ENCODE data around the gene ULK2.

ULK2 gene

DNA sequence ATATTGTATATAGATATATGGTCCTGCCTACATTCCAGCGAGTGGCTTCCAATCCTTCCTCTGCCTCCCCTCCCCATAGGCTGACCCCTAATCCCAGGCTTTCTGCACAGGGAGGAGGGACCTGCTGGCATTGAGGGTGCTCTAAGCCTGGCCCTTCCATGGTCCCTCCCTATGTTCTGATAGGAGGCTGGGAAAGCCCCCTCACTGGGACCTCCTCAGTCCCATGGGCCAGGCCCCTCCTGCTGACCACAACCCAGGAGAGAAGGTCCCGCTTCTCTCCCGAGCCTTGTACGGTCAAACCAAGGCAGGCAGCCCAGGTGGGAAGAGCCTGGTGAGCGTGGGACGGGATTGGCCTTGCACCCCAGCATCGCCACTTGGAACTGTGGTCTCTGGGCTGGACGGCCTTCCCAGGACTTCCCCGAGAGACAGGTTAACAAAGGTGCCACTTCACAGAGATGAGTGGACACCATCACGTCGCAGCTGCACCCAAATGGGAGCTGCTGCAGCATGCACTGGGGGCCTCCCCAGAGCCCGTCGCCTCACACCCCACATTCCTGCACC lies 120.5 kb downstream of the ULK2 start:
- no peak for DNase-seq (ENCODE audit: low spot score)

DNA sequence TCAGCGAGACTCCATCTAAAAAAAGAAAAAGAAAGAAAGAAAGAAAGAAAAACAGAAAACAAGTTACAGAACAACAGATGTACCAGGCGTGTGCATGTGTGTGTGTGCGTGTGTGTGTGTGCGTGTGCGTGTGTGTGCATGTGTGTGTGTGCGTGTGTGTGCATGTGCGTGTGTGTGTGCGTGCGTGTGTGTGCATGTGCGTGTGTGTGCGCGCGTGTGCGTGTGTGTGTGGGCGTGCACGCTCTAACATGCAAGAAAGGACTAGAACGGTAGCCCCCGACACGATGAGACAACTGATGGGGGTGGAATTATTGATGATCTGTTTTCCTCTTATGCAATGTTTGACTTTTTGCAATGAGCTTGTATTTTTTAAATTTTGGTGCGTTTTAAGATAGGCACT lies 121.2 kb downstream of the ULK2 start:
- DNase-seq (ENCODE audit: low spot score): no peak

DNA sequence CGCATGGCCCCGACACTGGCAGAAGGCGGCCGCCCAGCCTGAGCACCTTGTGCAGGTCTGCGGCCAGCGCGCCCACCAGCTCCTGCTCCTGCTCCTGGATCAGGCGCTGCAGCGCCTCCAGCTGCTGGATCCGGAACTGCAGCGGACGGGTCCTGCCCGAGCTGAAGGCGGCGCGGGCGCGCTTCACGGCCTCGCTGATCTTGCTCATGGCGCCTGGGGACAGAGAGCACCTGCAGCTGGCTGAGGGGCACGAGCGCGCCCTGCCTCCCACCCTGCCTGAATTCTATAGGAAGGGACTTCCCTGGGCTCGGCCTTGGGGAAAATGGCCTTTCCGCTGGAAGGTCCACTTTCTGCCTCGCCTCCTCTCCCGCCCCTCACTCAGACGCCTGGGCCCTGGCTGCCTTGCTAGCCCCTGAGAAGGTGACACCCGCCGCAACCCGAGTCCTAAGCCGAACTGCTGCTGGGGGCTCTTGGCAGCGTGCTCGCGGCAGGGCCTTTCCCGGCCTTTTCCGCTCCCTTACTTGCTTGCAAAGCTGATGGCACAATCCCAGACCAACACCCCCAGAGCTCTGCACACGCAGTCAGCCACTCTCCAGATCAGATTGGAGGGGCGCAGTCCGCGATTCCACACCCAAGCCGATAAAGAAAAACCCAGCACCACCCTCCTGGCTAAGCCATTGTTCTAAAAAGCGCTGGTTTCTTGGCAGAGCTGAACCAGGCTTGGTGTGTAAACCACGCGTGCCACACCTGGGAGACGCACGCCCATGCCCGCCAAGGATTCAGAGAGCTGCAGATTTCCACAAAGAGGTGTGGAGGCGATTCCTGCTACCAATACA lies 122.6 kb downstream of the ULK2 start:
- peak; percentile 77 for DNase-seq (ENCODE audit: low spot score)

DNA sequence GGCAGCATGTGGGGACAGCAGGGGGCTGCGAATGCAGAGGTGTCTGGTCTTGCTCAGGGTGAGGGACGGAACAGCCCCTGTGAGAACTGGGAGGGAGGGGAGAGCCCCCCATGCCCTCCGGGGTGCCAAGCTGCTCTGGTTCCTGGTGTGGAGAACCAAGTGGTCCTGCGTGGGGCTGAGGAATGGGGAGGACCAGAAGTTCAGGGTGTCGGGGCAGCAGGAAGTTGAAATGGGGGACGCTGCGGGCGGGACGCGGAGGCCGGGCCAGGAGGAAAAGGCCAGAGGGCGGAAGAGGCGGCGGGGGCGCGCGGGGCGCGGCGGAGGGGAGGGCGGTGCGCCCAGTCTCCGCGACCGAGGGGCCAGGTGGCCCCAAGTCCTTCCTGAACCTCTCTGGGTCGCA lies 123.2 kb downstream of the ULK2 start:
- DNase-seq (ENCODE audit: low spot score): no peak

DNA sequence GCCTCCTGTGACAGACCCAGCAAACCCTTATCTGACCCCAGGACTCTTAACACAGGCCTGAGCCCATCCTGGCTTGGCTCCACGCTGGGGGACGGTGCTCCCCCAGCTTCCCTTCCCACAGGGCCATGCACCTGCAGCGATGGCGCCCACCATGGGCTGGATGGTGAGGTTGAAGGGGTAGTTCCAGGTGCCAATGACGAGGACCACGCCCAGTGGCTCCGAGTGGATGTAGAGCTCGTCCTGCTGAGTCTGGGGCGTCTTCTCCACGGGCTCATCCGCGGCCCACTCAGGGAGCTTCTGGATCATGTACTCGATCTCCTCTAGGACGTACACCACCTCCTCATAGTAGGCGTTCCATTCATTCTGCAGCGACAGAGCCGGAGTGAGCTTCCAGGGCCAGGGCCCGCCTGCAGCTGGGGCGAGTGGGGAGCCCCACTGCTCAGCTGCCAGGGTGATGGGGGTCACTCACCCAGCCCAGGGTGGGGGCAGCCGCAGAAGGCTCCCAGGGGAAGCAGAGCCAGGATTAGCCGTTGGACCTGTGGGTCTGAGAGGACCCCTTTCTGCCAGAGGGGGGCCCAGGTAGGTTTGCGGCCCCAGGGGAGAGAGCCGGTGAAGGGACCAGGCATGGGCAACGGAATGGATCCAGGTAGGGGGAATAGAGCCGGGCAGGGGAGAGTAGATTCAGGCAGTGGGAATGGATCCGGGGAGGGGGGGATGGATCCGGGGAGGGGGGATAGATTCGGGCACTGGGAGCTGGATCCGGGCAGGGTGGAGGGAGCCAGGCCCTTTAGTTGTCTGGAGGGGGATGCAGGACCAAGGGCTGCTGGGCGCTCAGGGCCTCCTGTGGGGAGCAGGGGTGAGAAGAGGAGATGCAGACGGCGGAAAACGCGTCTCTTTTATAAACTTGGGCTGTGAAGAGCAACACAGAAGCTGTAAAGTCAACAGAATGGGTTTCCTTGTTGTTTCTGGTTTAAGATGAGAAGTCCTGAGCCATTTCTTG lies 124.3 kb downstream of the ULK2 start:
- DNase-seq (ENCODE audit: low spot score): no peak

DNA sequence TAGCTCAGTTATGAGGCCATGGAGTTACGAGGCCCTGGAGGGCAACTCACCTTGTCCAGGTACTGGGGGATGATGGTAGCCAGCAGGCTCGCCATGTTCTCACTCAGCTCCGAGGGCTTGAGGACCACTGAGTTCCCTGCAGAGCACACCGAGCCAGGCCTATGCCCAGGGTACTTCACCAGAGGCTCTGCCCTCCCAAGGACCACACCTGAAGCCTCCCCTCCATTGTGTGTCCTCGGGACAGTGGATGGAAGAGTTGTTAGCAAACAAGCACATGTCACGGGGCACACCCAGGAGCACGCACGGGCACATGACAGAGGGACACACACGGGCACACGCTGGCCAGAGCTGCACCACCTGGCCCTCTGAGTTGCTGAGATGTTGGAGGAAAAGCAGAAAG lies 125.2 kb downstream of the ULK2 start:
- no peak for DNase-seq (ENCODE audit: low spot score)

DNA sequence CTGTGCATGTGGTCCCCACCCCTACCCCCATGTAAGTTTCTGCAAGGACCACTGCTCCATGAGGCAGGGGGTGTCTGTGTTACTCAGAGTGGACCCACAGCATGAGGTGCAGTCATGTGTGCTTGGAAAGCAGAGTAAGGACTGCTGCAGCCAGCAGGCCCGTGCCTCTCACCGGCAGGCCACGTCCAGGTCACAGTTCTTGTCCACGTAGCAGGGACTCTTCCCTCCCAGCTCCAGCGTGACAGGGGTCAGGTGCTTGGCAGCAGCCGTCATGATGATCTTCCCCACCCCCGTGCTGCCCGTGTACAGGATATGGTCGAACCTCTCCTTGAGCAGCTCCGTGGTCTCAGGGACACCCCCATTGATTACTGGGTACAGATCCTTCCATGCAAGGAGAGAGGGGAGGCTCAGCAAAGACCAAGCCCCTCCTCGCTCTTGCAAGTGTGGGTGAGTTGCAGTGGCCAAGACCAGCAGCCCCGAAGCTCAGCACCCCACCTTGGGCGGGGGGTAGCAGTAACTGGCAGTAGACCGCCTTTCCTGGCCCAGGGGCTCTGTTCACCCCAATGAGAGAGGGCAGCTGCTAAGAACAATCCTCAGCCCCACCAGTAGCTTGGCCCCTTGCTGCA lies 125.8 kb downstream of the ULK2 start:
- no peak for DNase-seq (ENCODE audit: low spot score)

DNA sequence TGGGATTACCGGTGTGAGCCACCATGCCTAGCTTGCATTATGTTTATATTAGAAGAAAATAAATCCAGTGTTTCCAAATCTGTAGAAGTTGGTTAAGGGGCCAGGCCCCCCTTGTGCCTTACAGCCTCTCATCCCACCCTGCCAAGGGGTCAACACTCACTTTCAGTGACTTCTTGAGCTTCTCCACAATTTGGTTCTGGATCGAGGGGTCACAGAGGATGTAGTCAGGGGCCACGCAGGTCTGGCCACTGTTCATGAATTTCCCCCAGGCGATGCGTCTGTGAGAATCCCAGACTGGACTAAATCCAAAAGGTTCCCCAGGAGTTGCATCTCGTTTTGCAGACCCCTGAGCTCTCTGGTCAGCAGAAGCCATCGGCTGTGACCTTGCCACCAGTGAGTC lies 126.8 kb downstream of the ULK2 start:
- no peak for DNase-seq (ENCODE audit: low spot score)

DNA sequence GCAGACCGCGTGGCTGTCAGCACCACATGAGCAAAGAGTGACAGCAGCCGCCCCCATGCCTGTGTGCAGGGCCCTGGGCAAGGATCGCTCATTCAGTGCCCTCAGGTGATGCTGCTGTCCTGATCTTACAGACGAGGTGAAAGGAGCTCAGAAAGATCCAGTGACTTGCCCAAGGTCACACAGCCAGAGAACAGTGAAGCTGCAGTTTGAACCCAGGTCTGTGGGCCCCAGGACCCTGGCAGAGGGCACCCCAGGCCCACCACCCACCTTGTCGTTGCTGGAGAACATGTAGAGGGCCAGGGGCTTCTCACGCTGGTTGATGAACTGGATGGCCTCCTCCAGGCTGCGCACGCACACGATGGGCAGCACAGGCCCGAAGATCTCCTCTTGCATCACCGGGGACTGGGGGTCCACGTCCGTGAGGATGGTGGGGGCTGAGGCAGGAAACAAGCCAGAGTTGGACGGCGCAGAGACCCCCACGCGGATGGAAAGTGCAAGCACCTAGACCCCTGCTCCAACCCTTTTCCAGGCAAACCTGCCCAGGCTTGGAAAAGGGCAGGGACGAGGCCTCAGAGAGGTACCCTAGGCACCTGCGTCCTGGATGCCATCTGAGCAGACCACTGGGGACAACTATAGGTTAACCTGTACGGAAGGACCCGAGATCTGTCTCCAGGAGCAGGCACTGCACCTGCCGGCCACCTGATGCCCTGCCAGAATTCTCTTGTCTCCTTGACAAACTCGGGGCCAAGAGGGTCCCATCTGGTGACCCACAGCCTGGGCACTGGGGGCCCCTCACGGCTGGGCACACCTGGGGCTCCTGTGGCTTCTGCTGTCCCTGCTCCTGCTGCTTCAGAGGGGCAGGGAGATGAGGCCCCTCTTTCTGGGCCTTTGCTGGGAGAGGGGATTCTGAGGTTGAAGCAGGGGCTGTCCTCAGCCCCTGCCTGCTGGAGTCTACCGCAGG lies 128.2 kb downstream of the ULK2 start:
- no peak for DNase-seq (ENCODE audit: low spot score)

DNA sequence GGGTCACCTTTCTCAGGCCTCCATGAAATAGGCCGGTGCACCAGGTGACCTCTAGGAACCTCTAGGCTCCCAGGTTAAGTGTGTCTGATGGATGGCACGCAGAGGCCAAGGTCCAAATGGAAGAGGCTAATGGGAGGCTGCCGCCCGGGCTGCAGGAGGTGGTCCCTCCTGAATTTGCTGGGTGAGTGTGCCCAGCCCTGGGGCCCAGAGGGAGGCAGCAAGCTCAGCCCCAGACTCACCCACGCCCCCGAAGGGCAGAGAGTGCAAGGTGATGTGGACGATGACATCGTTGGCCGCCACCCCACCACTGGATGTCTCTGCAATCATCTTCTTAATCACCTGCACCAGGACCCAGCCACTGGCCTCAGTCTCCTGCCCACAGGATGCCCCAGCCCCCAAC lies 129.0 kb downstream of the ULK2 start:
- no peak for DNase-seq (ENCODE audit: low spot score)

DNA sequence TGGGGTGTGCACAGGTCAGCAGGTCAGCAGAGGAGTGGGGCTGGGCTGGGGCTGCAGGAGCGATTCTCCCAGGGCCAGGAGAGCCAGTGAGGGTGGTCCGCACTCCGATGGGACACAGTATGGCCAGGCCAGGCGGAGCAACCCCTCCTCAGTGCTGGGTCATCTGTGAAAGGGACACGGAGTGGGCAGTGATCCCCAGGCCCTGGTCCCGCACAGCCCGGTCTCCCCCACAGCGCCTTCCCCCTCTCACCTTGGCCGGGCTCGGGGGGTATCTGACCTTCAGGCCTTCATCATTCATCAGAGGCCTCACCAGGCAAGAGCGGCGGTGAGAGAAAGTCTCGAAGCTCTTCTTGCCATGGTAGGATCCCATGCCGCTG lies 129.7 kb downstream of the ULK2 start:
- DNase-seq (ENCODE audit: low spot score): no peak

DNA sequence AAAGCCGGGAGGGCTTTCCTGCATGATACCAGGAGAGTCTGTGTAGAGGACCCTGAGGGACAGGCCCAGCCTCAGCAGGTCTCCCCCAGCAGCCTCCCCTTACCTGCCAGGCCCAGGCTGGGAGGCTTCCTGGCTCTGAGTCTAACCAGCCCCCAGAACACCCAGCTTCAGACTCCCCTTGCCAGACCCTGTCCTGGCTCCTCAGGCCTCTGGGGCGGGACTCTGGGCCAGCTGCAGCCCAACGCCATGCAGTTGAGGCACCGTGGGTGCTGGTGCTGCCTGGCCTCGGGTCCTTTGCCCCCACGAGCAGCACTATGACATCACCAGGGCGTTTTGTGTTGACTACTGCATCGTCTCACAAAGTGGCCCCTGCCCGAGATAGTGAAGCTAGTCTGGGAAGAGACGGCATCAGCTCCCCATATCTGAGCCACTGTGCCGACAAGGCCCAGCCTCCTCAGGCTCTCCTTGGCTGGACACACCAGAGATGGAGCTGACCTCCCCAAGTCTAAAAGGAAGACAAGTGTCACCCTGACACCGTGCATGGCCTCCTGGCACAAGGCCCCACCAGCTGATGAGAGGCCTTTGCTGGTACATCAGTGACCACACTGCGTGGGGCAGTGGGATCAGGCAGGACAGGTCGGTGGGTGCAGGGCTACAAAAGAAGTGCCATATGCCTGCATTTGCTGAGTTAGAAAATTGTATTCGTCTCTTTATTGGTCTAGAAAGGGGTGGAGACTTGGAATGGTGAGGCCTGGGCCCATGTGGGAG lies 130.2 kb downstream of the ULK2 start:
- no peak for DNase-seq (ENCODE audit: low spot score)

DNA sequence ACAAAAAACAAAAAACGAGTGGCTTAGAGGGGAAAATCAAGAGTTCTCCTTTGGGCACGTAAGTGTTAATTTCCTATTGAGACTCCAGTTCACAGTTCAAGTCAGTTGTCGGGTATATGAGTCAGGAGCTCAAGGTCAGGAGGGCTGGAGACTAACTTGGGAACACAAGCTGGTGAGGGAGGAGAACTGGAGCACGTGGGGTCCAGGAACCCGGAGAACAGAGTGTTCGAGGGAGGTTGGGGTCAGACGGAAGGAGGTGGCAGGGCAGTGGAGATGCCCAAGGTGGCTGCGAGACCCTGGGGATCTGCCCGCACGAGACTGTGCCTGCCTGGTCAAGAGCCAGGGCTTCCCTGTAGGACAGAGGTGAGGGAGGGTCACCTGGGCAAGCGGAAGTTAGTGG lies 131.7 kb downstream of the ULK2 start:
- DNase-seq (ENCODE audit: low spot score): no peak

DNA sequence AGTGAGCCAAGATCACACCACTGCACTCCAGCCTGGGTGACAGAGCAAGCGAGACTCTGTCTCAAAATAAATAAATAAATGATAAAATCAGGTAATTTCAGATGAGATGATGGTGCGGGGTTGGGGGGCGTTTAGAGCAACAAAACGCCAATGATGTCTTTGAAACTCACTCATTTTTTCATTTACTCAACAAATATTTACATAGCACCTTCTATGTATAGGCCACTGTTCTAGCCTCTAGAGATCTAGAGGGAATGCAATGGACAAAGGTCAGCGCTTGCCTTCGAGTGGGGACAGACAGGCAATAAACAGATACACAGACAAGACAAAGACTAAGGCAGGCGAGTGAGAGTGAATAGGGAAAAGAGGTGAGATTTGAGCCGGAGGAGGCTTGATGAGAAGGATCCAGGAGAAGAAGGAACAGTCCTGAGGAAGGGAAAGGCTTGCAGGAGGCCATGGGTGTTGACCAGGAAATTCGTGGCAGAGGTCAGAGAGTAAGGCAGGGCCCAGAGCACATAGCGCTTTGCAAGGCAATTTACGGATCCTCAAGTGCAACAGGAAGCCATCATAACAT lies 133.7 kb downstream of the ULK2 start:
- no peak for DNase-seq (ENCODE audit: low spot score)

DNA sequence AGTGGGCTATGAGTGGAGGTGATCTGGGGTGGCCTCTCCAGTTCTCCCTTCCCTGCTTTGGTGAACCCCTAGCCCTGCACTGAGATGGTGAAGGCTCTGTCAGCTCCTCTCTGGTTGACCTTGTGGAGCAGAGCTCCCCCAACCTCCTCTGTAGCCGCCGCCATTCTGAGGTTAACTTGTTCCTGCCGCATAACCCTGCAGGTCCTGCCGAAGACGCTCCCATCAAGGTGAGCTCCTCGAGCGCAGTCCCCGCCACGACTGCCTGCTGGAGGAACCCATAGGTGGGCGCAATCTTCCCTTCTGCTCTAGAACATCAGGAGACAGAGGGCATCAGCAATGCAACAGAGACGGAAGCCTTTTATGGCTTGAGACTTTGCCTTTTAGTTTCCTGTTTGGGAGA lies 136.1 kb downstream of the ULK2 start:
- DNase-seq (ENCODE audit: low spot score): no peak

DNA sequence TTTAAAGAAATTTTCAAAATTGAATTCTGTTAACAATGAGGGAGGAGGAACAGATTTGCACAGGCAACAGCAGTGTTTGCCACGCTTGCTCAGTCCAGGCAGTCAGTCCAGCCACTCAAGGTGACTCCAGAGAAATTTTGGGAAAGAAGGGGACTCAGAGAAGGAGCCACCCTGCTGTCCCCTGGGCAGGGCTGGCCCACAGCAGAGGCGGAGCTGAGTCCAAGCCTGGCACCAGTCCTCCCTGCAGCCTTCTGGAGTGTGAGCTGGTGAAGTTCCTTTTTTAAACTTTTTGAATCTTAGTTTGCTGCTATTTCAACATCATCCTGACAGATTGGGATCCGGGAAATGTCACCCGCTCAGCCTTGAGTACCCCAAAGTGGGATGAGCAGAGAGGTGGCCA lies 136.9 kb downstream of the ULK2 start:
- DNase-seq (ENCODE audit: low spot score): no peak

DNA sequence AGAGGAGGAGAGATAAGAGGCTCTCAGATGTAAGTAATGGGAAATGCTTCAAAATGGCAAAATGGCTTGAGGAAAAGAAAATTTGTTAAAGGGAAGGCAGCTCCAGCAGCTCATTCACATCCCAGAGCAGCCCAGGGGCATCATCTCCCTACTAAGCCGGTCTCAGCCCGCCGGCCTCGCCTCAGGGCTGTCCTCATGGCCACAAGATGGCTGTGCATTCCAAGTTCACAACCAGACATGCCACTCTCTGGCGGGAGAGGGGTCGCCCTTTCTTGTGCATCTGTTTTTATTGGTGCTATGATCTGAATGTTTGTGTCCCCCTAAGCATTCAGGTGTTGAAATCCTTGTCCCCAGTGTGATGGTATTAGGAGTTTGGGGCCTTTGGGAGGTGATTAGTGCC lies 137.8 kb downstream of the ULK2 start:
- no peak for DNase-seq (ENCODE audit: low spot score)

DNA sequence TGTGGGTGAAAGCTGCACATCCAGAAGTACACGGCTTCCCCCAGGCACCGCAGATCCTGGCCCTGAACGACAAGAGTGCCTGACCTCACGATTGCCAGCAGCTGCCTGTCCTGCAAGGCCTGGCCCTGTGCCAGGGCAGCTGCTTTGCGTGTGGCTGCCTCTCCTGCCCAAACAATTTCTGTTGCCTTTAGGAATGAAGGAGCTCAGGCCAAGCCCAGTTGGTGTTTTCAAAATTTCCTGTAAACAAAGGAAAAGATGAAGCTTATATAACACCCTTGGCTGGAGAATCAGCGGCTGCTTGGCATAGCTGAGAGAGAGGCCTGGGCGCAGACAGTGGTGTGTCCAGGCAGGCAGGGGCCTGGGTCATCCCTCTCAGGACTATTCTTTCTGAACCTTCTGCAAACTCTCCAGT lies 139.6 kb downstream of the ULK2 start:
- DNase-seq (ENCODE audit: low spot score): peak; percentile 54

DNA sequence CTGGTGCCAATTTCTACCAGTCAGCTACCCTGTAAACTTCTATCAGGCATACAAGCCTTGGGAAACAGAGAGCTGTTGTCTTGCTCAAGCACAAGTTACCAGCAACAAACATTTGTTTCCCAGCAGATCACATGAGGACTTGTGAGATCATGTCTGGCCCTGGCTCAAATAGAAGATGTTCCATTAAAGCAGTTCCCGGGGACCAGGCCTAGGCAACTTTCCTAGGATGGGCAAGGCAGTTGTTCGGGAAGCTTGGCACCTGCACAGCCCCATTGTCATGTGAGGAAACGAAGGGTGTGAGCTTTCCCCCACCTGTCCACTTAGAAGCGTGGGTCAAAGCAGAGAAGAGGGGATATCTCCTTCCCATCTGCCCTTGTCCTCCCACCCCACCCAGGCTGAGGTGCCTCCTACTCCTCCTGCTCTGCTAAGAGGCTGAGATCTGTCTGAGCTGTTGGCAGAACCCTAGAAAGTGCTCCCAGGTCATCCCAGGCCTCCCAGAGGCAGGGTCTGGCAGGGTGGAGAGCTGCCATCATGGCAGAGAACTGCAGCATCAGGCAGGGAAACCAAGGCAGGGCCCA lies 140.1 kb downstream of the ULK2 start:
- DNase-seq (ENCODE audit: low spot score): peak; percentile 37
